ENCODE measurements around the gene SERPINB6.

GRCh38 chr6:2986722-2987221, 15.4 kb upstream of the SERPINB6 start:
- TF ChIP-seq CTCF (IDR thresholded peaks at IDR 0.05) (no peak), POLR2A (IDR thresholded peaks at IDR 0.05) (peak; percentile 47 to 66)
